LNCaP clone FGC (cell line): Measurements from ENCODE around the gene SLC35G3.

ENCODE experiments used
- DNase-seq: peaks from one replicate; pipeline ENCODE4 v3.0.0-alpha.2; 2011; ENCODE audit warnings: low read depth
- H3K4me3 ChIP-seq: 2 replicates; pipeline ENCODE4 v1.5.1; 2011; ENCODE audit warnings: mild to moderate bottlenecking, low read depth, low read length, control low read depth
- CTCF ChIP-seq: IDR thresholded peaks from 2 replicates; pipeline ENCODE4 v1.5.1; 2012; ENCODE audit warnings: mild to moderate bottlenecking; ENCODE audit not compliant: control insufficient read depth, insufficient read depth; ENCODE audit errors: extremely low read depth

The SLC35G3 gene

GRCh38 chr17:35224436-35224835 lies 30.2 kb upstream of the SLC35G3 start:
- DNase-seq: no peak
- no peak overlapping the region for H3K4me3 ChIP-seq
- TF ChIP-seq CTCF: no peak

- no peak for DNase-seq
- TF ChIP-seq CTCF: no peak
- no peak overlapping the region for H3K4me3 ChIP-seq
Observed at GRCh38 chr17:35222452-35222851, 28.3 kb upstream of the SLC35G3 start.

DNA sequence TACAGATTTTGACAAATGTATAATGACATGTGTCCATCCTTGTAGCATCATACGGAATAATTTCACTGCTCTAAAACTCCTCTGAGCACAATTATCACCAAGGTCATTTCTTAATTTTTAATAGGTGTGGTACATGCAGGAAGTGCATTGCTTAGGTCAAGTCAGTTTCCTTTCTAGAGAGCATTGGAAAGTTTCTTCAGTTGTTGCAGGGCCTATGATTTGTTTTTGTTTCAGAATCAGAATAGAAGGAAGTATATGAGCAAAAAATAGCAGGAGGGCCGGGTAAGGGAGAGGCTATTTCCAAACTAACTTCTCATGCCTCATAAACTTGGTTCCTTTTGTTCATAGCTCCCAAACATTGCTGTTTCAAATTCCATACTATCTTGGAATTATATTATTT lies 24.7 kb upstream of the SLC35G3 start:
- H3K4me3 ChIP-seq: no peak overlapping the region
- DNase-seq: no peak
- TF ChIP-seq CTCF: no peak

- DNase-seq: no peak
- H3K4me3 ChIP-seq: no peak overlapping the region
- TF ChIP-seq CTCF: no peak
Observed at GRCh38 chr17:35217107-35217506, 22.9 kb upstream of the SLC35G3 start.

- H3K4me3 ChIP-seq: no peak overlapping the region
- DNase-seq: no peak
- TF ChIP-seq CTCF: no peak
Observed at GRCh38 chr17:35214631-35215273, 20.6 kb upstream of the SLC35G3 start.

DNA sequence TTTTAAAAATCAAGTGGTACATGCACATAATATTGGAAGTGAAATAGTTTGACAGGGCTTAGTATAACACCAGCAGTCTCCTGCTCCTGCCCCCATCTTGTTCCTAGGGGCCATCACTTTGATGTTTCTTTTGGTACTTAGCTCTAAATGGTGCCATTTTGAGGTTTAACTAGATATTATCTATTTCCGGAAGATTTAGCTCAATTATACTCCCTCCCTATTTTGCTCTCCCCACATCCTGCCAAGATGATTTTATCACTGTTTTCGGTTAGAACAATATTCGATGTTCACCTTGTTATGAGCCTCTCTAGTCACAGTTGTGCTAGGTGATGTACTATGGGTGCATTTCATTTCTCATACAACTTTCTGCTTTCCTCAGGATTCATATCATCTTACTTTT lies 20.0 kb upstream of the SLC35G3 start:
- DNase-seq: no peak
- H3K4me3 ChIP-seq: no peak overlapping the region
- no peak for TF ChIP-seq CTCF

DNA sequence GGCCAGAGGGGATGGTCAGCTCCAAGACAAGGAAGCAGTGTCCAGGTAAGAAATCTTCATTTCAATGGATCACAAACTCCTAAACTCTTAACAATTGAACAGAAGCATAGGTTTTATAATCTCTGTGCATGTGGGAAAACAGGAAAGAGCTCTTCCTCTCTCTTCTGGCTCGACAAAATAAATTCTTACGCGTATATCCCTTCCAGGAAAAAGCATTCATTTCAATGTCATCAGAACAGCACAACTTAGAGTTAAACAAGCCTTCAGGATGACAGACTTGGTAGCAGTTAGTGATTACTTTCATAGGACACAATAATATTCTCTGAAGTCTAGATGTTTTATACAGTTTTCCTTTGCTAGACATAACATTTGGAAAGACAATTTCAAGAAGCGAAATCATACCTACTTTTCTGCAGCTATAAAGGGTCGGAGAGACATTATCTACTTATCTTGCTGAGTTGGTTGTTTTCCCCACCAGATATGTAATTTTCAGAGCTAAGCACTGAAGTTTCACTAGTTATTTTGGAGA lies 19.3 kb upstream of the SLC35G3 start:
- no peak for DNase-seq
- H3K4me3 ChIP-seq: no peak overlapping the region
- no peak for TF ChIP-seq CTCF
